ENCODE results near the gene MYRIP.
A peak's percentile ranks its signal among the peaks of the same experiment; 100 is the strongest.
"Not testable (repeated sequence)": the region's sequence is repeated elsewhere in the genome, so short reads cannot be mapped to it uniquely, and the experiment has no call there.

MYRIP gene

GRCh38 chr3:40042752-40043443 is 233.5 kb downstream of the MYRIP start:
- DNase-seq (ENCODE audit: low read depth): no peak

GRCh38 chr3:40043444-40043755 is 234.0 kb downstream of the MYRIP start:
- peak; percentile 38 for DNase-seq (ENCODE audit: low read depth)

- peak; percentile 79 for DNase-seq (ENCODE audit: low read depth)
Measured at GRCh38 chr3:40044487-40044886, 235.1 kb downstream of the MYRIP start.

GRCh38 chr3:40045051-40045450 is 235.6 kb downstream of the MYRIP start:
- no peak for DNase-seq (ENCODE audit: low read depth)

- DNase-seq (ENCODE audit: low read depth): no peak
Measured at GRCh38 chr3:40046149-40046548, 236.7 kb downstream of the MYRIP start.

GRCh38 chr3:40047406-40047805 is 238.0 kb downstream of the MYRIP start:
- DNase-seq (ENCODE audit: low read depth): no peak

- no peak for DNase-seq (ENCODE audit: low read depth)
Measured at GRCh38 chr3:40053663-40054062, 244.3 kb downstream of the MYRIP start.

- peak; percentile 5 for DNase-seq (ENCODE audit: low read depth)
Measured at GRCh38 chr3:40054568-40055222, 245.3 kb downstream of the MYRIP start.

GRCh38 chr3:40055361-40055760 is 246.0 kb downstream of the MYRIP start:
- no peak for DNase-seq (ENCODE audit: low read depth)

- DNase-seq (ENCODE audit: low read depth): no peak
Measured at GRCh38 chr3:40055956-40056355, 246.5 kb downstream of the MYRIP start.

GRCh38 chr3:40057077-40057476 is 247.7 kb downstream of the MYRIP start:
- no peak for DNase-seq (ENCODE audit: low read depth)

- DNase-seq (ENCODE audit: low read depth): no peak
Measured at GRCh38 chr3:40057786-40058185, 248.4 kb downstream of the MYRIP start.

- no peak for DNase-seq (ENCODE audit: low read depth)
Measured at GRCh38 chr3:40068636-40069035, 259.2 kb downstream of the MYRIP start.

GRCh38 chr3:40070816-40071215 is 261.4 kb downstream of the MYRIP start:
- DNase-seq (ENCODE audit: low read depth): peak; percentile 1

- no peak for DNase-seq (ENCODE audit: low read depth)
Measured at GRCh38 chr3:40071683-40072238, 262.4 kb downstream of the MYRIP start.

GRCh38 chr3:40073310-40074007 is 264.1 kb downstream of the MYRIP start:
- DNase-seq (ENCODE audit: low read depth): no peak

- not testable (repeated sequence) for DNase-seq (ENCODE audit: low read depth)
Measured at GRCh38 chr3:40077139-40077538, 267.7 kb downstream of the MYRIP start.

GRCh38 chr3:40077828-40078492 is 268.6 kb downstream of the MYRIP start:
- DNase-seq (ENCODE audit: low read depth): not testable (repeated sequence)

- DNase-seq (ENCODE audit: low read depth): no peak
Measured at GRCh38 chr3:40078590-40078989, 269.2 kb downstream of the MYRIP start.

GRCh38 chr3:40079203-40079846 is 269.9 kb downstream of the MYRIP start:
- peak; percentile 60 for DNase-seq (ENCODE audit: low read depth)

- no peak for DNase-seq (ENCODE audit: low read depth)
Measured at GRCh38 chr3:40079847-40080240, 270.4 kb downstream of the MYRIP start.

- no peak for DNase-seq (ENCODE audit: low read depth)
Measured at GRCh38 chr3:40083066-40083465, 273.7 kb downstream of the MYRIP start.

Data from non-pigmented ciliary epithelial cell (primary cell).